NCI-H2029 (cell line): ENCODE data around the gene HSDL1.
"Not testable (repeated sequence)": the region's sequence is repeated elsewhere in the genome, so short reads cannot be mapped to it uniquely, and the experiment has no call there.

Source experiments
- DNase-seq: peaks from one replicate; lab custom pipeline; 2025; lab: John Stamatoyannopoulos, UW

The HSDL1 gene

DNA sequence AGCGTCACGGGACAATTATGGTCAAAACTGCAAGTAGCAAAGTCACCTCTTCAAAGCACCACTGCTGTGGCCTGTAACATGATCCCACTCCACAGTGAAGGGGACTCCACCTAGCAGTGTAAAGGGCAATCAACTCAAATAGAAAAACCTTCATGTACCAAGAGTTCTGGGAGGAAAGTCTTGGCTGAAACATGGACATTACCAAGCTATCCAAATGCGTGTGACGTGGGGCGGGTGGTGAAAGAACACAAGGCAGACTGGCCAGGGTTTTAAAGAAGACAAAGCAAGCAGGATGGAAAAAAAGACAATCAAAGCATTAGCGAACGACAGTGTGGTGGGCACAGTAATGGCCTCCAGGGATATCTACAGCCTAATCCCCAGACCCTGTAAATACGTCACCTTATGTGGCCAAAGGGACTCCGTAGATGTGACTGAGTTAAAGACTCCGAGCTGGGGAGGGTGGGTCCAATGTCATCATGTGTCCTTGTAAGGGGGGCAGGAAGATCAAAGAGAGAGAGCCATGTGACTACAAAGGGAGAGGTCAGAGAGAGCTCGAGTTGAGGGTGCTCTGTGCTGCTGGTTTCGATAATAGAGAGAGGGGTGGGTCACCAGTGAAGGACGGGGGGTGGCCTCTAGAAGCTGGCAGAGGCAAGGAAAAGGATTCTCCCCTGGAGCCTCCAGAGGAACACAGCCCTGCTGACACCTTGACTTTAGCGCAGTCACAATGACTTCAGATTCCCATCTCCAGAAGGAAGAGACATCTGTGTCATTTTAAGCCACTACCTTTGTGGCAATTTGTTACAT lies 6.0 kb downstream of the HSDL1 start:
- DNase-seq, result peak; percentile 67

DNA sequence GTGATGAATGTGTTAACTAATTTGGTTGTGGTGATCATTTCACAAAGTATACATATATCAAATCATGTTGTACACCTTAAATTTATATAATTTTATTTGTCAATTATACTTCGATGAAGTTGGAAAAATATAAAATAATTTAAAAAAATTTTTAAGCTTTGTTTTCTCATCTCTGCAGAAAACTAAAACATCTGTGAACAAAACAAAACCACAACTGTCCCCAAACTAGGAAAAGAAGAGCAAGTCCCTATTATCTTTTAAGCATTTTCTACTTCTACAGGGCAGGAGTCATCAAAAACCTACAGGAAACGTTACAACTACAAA lies 6.5 kb downstream of the HSDL1 start:
- no peak for DNase-seq

- no peak for DNase-seq
Observed at GRCh38 chr16:84137769-84138357, 7.1 kb downstream of the HSDL1 start.

DNA sequence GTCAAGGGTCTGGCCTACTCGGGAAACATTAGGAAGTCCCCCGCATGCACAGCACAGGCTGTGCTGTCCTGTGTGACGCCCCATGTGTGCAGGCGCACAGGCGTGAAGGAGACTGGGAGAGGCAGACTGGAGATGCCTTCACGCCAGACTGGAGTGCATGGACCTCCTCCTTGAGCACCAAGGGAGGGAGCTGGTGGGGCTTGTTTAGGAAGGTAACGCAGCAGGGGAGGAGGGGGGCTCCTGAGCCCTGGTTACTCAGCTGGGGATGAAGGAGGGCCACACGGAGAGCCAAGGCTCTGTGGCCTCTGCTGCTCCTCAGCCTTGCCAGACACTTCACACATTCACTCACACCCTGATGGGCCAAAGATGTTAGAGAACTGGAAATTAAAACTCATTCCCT lies 7.7 kb downstream of the HSDL1 start:
- DNase-seq, result no peak

DNA sequence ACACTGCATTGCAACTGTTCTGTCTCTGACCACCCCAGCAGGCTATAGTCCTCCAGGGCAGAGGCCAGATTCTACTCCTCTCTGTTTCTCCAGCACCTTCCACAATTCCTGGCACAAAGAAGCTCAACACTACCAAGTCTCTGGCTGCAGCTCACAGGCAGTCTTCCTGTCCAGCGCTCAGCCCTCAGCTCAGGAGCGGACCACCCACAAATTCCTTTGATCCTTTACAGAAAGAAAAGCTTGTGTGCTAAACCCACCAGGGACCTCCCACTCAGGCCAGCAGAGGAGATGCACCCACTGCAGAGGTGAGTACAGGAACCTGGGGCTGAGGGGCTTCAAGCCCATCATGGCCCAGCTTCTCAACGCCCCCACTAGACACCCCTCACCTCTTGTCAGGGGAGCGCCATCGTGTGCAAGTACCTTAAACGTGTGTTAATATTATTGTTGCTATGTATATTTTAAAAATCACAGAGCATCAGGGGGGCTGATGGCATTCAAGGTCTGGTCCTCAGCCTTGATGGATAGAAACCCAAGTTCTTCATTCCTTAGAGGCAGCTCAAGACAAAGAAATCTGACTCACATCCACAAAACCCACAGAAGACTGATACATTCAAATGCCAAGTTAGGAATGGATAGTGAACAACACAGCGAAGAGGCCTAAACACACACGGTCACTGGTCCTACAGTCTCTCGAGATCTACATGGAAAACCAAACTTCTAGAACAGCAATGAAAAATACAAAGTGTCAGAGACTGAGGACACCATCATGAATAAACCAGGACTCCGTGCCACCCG lies 8.4 kb downstream of the HSDL1 start:
- DNase-seq, result no peak

DNA sequence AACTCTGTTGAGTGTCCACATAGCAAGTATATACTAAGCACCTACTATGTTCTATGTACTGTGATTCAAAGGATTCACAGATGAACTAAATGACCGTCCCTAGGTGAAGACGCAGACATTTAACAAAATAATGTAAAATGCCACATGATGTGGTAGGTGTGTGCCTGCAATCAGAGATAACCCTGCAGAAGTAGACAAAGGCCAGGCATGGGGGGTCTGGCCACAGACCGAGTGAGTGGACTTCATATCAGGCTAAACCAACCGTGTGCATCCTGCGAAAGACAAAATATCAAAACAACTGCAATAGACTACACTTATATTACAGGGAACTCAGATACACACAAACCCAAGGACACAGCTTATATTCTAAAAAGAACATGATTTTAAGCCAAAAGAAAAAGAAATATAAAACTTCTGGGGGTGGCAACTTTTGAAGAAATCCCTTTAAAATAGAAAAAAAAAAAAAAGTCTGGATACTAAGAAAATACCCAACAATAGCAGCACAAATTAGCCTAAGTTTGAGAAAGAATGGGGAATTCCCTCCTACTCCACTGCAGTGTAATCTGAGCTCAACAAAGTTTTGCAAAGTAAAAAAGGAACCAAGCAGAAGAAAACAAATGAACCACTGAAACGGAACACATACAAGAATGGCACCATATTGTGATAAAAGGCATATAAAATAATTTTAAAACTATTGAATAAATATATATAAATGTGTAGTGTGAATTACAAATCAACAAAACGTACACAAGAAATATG lies 12.3 kb downstream of the HSDL1 start:
- DNase-seq, result no peak

DNA sequence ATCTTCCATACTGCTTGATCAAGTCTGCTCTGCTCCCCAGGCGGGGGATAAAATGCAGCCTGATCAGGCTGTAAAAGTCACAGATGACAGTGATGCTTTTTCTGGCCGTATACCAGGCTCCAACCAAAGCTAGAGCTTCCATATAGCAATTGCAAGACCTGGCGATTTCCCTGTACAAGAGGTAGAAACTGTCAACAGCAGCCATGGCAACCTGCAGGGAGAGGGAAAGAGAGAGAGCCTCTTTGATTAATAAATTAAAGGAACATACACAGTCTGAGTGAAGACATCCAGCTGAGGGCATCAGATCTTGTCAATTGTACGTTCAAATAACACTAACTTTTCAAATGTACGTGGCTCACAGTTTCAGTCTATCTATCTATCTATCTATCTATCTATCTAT lies 13.9 kb downstream of the HSDL1 start:
- DNase-seq, result no peak

DNA sequence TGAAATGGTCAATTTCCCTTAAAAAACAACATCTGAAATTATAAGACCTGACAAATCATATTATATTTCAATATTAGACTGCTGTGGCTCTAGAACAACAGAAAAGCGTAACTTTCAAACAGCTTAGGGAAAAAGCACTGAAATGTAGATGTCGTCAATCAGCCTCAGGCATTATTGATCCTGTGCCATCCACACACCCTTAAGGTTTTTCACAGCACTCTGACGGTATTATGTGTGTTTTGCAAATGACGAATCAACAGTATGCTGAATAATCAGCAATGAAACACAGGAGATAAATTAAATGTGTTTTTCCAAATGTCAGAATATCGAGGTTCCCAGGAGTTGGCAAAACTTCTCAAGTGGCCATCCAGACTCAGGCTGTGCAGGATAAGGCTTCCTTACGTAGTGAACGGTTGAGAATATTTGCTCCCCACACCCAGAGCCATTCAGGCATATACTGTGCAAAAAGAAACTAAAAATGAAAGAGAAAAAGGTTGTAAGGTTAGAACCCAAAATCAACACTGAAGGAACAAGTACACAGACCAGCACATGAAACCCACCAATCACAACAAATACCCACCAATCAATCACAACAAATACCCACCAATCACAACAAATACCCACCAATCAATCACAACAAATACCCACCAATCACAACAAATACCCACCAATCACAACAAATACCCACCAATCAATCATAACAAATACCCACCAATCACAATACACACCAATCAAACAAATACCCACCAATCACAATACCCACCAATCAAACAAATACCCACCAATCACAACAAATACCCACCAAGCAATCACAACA lies 20.5 kb downstream of the HSDL1 start:
- DNase-seq, result no peak

DNA sequence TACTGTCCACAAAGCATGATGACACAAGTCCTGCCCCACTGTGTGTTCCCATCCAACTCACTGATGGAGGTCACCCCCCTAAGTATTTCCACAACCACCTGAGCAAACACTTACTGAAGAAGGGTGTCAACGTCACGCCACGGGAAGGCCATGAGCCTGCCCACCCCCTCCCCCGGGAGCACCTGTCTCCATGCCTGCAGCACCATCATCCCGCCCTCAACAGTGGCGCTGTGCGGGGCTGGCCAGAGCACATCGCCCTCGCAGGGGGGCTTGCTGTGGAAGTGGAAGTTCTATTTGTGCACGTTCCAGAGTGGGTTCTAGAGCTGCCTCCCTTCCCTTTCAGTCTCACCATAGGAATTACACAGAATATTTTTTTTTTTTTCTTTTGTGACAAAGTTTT lies 24.0 kb downstream of the HSDL1 start:
- DNase-seq, result no peak

DNA sequence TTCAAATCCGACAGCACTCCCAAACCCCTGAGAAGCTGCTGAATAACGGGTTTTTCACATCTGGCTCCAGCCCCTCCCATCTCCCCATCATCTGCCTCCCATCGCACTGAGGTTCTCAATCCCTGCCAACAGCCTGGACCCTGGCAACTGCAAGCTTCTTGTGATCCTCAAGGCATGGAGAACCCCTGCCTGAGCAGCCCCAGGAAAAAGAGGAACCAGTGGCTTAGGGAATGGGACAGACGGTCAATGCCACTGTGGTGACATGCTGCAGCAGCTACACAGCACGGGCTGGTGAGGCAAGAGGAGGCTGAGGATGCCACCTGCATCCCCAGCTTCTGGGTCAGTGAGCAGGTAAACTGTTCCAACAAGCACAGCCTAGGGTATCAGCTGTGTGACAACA lies 25.0 kb downstream of the HSDL1 start:
- no peak for DNase-seq

- peak; percentile 24 for DNase-seq
Observed at GRCh38 chr16:84119368-84119767, 25.6 kb downstream of the HSDL1 start.

GRCh38 chr16:84118315-84118714 lies 26.7 kb downstream of the HSDL1 start:
- DNase-seq, result not testable (repeated sequence)

DNA sequence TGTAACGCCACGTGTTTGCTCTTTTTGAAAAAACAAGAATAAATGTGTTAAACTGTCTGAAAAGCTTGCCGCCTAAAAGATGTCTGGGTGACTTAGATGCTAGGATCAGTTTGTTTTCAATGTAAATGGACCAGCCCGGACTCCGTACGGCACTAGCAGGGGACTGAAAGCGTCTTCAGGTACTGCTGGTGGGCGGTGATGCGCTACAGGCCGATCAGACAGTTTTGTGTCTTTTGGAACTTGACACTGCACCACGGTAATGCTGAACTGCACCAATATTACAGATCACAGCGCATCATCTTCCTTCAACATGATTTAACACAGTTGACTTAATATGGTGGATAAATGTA lies 27.5 kb downstream of the HSDL1 start:
- DNase-seq, result no peak

DNA sequence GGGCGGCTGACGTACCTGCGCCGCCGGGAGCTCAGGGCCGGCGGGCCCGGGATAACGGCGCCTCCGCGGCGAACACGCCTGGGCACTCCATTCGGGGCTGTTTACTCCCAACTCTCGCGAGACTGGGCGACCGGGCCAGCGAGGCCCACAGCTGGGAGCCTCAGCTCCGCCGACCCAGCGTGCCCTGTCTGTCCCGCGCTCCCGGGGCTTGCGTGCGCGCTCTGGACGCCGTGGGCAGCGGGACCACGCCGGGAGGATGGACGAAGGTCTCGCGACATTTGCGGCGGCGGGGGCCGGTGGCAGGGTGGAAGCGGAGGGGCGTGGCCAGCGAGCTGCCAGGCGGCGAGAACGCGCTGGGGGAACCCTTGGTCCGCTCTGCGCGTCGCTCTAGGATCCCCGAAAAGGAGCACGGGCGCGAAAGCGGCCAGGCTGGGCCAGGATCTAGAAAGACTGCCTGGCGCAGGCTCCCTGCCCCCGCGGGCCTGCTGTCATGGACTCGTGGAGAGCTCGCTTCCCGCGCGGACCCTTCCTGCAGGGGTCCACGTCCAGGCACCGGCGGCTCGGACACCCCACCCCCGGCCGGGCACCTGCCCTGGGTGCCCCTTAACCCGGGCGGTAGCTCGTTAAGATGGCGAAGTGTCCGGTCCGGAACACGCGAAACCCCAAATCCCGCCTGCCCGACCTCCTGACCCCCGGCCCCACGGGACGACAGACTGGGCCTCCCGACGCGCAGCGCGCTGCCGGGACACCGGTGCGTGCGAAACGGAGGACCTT lies 28.1 kb downstream of the HSDL1 start, which contains the start of gene MBTPS1:
TSS of gene MBTPS1 (minus strand) at position 223 of the 774 bp plus-strand sequence. CDS start 15,159 bp downstream, outside the sequence.
- peak; percentile 76 for DNase-seq

DNA sequence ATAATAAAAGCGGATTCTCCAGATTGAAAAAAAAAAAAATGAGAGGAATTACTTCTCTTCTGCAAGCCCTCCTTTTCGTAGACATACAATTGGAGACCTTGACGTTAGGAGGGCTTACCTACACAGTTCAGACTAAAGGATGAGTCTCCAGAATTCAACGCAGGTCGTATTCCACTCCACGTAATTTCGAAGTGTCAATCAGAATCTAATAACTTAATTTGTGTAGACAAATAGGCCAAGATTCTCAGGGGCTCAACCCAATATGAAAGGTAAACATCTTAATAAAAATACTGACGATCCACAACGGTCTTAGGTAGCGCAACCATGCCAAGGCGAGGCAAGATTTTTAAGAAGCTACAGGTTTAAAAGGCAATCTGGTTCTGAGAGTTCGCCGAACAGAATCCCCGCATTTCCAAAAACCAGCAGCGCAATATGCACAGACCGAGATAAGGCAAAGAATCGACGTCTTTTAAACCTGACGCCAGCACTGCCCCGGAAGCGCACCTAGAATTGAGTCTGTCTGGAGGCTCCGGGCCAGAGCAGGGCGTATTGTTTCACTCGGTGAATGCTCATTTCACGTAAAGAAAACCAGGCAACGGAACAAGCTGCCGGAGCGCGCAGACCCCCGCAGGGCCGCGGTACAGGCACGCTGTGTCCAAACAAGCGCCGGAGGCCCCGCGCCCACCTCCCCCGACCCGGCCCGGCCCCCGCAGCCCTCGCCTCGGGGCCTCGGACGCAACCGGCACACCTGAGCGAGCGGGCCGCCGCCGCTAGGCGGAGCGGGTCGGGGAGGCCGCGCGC lies 28.9 kb downstream of the HSDL1 start:
- DNase-seq, result no peak

DNA sequence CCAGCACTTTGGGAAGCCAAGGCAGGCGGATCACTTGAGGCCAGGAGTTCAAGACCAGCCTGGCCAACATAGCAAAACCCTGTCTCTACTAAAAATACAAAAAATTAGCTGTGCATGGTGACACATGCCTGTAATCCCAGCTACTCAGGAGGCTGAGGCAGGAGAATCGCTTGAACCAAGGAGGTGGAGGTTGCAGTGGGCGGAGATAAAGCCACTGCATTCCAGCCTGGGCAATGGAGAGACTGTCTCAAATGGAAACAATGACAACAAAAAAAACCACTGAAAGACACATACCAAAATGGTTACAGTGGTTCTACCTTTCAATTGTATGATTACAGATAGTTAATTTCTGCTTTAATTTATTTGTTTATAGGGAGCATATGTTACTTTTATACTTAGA lies 33.0 kb downstream of the HSDL1 start:
- DNase-seq, result not testable (repeated sequence)

- DNase-seq, result no peak
Observed at GRCh38 chr16:84111525-84111924, 33.5 kb downstream of the HSDL1 start.

GRCh38 chr16:84110527-84110926 lies 34.5 kb downstream of the HSDL1 start:
- no peak for DNase-seq

DNA sequence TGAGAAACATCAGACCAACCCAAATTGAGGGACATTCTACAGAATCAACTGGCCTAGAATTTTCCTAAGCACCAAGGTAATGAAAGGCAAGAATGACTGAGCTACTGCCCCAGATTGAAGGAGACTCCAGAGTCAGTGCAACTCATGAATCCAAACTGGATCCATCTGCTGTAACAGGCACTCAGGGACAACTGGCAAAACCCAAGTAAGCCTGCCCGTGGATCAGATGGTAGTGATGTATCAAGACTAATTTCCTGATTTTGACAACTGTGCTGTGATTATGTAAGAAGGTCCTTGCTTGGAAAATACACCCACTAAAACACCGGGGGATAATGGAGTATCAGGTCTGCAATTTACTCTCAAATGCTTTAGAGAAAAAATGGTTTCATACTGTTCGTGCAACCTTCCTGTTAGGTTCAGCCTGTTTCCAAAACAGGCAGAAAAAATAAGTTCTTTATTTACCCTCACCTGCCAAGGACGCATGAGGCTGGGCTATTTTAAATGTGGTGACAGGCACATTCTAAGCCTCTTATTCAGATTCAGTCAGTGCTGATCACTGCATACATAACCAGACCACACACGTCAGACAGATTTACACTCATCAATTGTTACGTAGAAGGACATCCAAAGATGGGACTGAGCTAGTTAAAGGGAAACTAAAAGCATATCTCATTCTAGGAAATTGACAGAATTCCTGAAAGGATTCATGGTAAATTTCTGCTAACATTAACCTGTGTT lies 35.2 kb downstream of the HSDL1 start:
- no peak for DNase-seq
